HG03571 (cell line): ENCODE results near the gene BLOC1S3.

ENCODE experiments used
- ATAC-seq: cut with Tn5 transposase; IDR thresholded peaks from one replicate; pipeline ENCODE4 v1.9.1; 2021; ENCODE audit not compliant: unreplicated experiment

Gene BLOC1S3

GRCh38 chr19:45160870-45161737, 17.5 kb upstream of the BLOC1S3 start, which contains the start of gene NKPD1:
NKPD1 (minus strand) TSS chr19:45160982; CDS start chr19:45160150, 832 bp downstream.
- no peak for ATAC-seq

GRCh38 chr19:45161738-45162607, 16.6 kb upstream of the BLOC1S3 start:
- ATAC-seq = no peak

DNA sequence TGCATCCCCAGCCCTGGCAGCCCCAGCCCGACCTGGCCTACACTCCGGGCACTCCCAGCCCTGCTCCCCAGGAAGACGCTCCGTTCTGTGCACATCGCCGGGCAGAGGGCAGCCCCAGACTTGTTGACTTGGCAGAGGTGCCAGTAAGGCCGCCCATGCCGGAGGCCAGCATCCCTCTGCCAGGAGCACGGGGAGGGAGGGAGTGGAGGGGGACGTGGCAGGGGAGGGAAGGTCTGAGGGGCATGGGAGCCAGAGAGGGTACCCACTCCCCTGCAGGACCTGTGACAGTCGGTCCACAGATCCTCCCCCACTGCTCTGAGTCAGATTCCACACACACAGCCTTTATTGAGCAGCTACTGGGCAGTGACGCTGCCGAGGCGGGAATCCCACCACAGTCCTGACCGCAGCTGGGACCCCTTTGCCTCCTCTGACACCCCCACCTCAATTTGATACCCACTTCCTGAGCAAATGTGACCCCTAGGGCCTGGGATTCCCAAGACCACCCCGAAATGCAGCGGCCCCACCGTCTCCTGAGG, 15.9 kb upstream of the BLOC1S3 start:
- no peak for ATAC-seq

DNA sequence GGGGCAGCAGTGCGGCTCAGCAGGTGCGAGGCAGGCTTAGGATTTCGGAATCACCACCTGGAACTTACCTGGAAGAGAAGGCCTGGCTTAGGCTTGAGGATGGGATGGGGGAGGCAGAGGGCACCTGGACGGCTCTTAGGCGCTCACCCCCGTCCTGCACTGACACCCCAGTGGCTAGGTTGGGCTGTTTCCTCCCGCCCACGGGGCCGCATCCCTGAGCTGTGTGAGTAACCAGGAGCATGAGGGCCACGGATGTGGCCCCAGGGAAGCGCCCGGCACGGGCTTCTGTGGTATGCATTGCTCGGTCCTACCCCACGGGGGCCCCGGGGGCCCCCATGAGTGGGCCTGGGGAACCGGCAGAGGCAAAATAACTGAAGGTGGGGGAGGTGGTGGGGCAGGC, 15.4 kb upstream of the BLOC1S3 start:
- ATAC-seq = no peak

DNA sequence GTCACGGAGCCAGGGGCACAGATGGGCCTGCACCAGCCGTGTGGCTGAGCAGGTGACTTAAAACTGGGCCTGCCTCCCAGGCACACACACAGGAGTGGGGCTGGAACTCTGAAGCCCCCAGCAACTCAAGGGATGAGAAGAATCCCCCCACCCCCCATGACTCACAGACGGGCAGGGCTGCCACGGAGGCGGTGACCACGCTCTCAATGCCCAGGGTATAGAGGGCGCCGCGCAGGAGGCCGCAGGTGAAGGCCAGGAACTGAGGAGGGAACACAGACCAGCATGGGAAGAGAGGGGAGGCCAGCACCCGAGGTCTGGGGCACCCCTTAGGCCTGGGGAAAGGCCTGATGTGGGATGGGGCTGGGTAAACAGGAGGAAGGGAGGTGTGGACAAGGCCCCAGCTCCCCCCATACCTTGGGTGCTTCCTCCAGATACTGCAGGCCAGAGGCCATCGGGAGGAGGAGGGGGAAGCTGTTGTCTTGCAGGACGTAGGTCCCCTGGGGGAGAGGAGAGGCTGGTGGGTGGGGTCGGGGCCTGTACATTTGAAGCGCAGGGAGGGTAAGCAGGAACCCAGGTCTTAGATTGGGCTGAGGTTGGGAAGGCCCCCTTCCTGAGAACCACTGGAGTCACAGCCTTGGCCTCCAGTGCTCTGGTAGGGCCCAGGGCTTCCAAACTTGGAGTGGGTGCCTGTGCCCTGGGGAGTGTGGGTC, 14.7 kb upstream of the BLOC1S3 start:
- ATAC-seq = no peak

DNA sequence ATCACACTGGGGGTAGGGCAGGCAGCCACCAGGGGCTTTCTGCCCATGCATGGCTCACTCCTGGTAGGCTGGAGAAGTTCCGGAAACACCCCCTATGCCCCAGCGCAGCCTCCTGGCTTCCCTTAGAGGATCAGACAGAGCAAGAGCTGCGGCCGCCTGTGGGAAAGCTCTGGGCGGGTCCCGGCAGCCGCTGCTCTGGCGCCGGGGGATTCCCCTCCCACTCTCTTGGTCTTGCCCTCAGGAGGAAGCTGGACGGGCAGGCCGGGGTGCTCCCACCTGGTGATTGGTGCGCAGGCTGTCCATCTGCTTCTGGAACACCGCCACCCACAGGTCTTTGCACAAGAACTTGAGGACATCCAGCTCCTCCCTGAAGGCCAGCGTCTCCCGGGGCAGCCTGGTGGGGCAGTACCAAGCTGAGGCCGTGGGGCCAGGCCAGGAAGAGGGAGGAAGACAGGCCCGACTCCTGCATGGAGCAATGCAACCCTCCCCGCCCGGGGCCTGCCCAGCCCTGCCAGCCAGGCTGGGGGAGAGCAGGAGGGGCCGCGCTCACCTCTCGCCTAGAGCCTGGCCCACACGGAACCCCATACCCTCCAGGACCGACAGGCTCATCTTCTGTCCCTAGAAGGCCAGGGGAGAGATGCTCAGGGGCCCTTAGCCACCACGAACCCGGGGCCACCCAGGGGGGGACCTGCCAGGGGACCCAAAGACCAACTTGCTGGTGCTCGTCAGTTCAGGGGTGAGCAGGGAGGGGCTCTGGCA, 13.8 kb upstream of the BLOC1S3 start:
- ATAC-seq = peak; percentile 55

DNA sequence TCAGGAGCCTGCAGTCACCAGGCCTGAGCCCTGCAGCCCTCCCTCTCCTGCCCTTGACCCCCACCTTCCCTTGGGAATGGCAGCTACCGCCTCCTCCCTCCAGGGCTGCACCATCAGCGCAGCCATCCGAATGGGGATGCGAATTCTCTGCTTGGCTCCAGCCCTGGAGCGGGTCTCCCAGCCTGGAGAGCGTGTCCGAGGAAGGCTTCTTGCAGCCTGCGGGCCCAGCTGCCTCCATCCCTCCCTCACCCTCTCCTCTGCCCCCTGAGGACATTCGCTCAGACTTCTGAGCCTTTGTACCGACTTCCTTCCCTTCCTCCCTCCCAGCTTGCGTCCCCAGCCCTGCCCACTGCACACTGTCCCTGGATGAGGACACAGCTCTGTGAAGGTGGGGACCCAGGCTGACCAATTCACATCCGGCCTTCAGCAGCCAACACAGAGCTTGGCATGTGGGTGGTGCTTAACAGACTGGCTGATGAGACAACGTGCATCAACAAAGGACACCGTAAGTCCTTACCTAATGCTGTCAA, 11.8 kb upstream of the BLOC1S3 start:
- ATAC-seq = no peak

DNA sequence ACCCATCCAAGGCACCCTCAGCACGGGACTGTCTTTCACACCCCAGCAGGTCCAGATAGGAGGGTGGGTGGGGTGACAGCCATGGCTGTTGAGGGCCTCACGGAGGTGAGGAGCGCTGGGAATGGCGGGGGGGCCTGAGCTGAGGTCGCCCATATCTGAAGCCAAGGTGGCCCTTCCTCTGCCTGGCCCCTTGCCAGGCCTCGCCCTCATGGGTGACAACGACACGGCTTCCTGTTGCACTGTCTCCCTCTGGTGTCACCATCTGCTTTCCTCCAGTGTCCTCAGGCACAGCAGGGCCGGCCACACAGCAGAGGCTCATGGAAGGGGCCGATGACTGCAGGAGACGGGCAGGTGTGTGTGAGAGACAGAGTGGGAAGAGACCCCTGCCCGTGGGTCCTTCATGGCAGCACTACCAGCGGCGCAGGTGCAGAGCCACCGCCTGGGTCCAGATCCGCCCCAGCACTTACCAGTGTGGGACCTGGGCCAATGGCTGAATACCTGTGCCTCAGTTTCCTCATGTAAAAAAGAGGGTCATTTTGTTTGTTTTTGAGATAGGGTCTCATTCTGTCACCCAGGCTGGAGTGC, 9.7 kb upstream of the BLOC1S3 start:
- ATAC-seq = no peak

- ATAC-seq = no peak
Measured at GRCh38 chr19:45169602-45170001, 9.0 kb upstream of the BLOC1S3 start.

GRCh38 chr19:45170146-45171106, 8.2 kb upstream of the BLOC1S3 start:
- no peak for ATAC-seq

DNA sequence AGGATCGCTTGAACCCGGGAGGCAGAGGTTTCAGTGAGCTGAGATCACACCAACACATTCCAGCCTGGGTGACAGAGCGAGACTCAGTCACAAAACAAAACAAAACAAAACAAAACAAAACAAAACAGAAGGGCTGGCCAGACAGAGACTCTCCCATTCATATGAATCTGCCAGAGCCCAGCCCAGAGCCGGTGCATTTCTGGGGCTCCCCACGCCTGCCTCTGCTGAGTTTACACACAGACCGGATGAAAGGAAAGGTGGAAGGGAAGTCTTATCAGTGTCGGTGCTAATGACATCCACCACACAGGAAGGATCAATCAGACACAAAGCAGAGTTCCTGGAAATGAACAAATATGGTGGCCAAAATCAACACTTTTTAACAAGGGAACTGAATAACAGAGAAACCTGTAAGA, 7.4 kb upstream of the BLOC1S3 start:
- ATAC-seq = no peak

DNA sequence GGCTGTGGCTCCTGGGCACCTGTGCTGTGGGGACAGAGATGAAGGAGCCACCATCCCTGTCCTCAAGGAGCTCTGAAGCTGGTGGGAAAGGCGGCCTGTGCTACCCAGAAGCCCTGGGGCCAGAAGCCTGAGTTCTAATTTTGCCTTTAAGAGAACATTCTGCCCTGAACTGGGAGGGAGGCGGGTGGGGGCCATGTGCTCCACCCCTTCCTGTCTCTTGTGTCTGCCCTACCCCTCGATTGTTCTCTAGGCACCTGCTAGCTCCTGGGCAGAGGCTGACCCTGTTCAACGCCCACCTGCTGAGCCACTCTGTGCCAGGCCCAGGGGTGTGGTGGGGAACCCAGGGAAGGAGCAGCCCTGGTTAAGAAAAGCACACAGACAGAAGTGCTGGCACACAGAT, 6.4 kb upstream of the BLOC1S3 start:
- no peak for ATAC-seq

DNA sequence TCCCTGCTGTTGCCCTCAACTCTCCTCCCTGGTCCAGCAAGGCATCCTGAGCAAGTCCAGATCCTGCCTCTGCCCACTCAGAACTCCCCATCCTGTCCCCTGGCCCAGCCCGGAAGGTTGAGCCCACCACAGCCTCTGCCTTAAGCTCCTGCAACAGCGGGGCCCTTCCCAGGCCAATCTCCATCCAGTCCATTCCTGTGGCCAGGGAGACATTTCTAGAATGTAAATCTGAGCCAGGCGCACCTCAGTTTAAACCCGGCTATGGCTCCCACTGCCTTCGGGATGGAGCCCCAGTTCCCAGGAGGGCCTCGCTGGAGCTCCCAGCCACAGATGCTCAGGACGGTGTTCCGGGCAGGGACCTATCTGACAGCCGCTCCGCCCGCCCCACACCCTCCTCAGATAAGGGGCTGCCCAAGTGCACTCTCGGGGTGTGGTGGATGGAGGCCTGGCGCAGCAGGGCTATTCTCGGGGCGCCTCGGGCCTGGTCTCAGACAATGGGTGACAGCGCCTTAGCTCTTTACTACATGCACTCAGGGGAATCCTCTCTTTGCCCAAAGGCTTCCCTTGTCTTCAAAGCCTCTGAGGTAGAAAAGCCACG, 5.9 kb upstream of the BLOC1S3 start:
- ATAC-seq = no peak

- no peak for ATAC-seq
Measured at GRCh38 chr19:45173816-45174215, 4.8 kb upstream of the BLOC1S3 start.

GRCh38 chr19:45175515-45176345, 2.9 kb upstream of the BLOC1S3 start:
- ATAC-seq = no peak

DNA sequence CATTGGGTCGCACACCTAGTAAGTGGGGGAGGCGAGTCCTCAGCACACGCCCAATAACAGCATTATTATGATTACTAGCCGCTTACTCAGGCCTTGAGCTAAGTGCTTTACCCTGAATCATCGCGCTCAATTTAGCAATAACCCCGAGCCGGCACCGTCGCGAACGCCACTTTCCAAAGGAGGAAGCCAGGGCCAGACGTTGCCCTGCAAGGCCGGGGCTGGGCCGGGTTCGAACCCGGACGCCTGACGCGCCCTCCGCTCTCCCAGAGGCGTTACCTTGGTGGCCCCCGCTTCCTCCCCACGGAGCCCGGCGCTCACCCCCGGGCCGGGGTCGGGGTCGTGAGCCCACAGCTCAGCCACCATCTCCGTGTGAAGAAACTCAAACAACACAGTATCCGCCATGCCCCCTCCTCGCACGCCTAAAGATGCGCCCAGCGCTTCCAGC, 745 bp upstream of the BLOC1S3 start, which contains the start of gene TRAPPC6A:
Gene TRAPPC6A (minus strand): TSS at position 421 of the 445 bp plus-strand sequence. CDS start 19 bp downstream, at position 402.
- peak; percentile 11 for ATAC-seq
